Myocyte (in vitro differentiated cells): ENCODE measurements around the gene OR14C36. TPM values are rescaled to one million over a fixed set of nuclear protein-coding genes. Genes with fewer than 3 reads are reported as not detected.
"Not testable (repeated sequence)": the region's sequence is repeated elsewhere in the genome, so short reads cannot be mapped to it uniquely, and the experiment has no call there.

ENCODE experiments used
- DNase-seq: peaks from one replicate; pipeline ENCODE4 v3.0.0-alpha.2; 2012; ENCODE audit warnings: low read depth
- polyA plus RNA-seq: library from polyadenylated mRNA; unstranded; fragments of >200 nt; gene quantifications from one replicate; pipeline ENCODE4 v1.2.1, GENCODE V29; 2012; ENCODE audit warnings: missing spikeins
- total RNA-seq: library from RNA; depleted of rRNA; stranded (reverse); fragments of >200 nt; gene quantifications from 2 replicates; pipeline ENCODE4 v1.2.3, GENCODE V29; 2014

The OR14C36 gene
- total RNA-seq: not detected in 2 replicates
- not detected for polyA plus RNA-seq

- DNase-seq: no peak
These were observed at the start of gene OR14C36 for GRCh38 chr1:248348475-248348874. Gene OR14C36, plus strand, starts transcription at chr1:248348775. Its CDS starts 0 bp downstream, at chr1:248348775.

DNA sequence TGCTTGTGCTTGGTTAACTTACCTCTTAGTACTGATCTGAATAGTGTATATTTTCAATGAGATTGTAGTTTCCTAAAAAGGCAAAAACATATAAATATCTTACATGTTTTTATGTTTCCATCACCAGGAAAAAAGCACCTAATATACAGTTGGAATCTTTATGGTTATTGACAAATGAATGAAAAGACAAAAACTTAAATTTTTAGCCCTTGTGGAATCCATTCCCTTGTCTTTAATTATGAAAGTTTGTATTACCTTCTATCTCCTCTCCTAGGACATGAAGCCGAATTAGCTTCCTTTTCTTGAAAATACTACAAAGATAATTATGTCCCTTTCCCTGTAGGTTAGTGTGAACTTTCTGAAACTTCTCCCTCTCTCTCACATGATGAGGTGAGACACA lies 45.3 kb upstream of the OR14C36 start, which contains the start of gene OR2T12:
OR2T12 (minus strand) TSS at position 101 of the 400 bp plus-strand sequence. CDS start 7,846 bp downstream, outside the sequence.
- DNase-seq: no peak

- not testable (repeated sequence) for DNase-seq
These were observed 42.9 kb upstream of the OR14C36 start for GRCh38 chr1:248305672-248306071.

DNA sequence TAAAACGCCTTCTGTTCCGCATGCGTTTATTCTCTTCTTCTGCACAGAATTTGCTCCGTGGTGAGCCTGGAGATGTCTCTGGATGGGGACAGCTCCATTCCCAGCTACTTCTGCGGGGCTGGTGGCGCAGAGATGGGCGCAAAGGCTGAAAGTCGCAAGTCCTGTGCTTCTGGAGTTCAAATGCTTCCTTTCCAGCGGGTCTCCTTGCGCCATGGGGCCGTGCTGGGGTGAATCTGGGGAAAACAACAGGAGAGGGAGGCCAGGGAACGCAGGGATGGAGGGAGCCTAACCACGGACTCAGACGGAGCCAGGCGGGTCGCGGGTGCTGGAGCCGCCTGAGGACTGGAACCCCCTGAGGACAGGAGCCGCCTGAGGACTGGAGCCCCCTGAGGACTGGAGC lies 42.5 kb upstream of the OR14C36 start:
- no peak for DNase-seq

- DNase-seq: not testable (repeated sequence)
These were observed 41.8 kb upstream of the OR14C36 start for GRCh38 chr1:248306740-248307139.

DNA sequence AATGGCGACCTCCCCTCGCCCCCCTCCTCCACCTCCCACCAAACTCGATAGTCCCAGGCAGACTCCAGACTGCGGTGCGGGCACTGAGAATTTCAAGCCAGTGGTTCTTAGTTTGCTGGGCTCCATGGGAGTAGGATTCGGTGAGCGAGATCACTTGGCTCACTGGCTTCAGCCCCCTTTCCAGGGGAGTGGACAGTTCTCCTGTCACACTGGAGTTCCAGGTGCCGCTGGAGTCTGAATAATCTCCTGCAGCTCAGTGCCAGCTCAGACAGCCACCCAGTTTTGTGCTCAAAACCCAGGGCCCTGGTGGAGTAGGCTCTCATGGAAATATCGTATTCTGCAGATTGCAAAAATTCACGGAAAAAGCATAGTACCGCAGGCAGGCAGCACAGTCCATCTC lies 31.8 kb upstream of the OR14C36 start:
- no peak for DNase-seq

- no peak for DNase-seq
These were observed 24.1 kb upstream of the OR14C36 start, which contains the start of gene OR2M7 for GRCh38 chr1:248324468-248324867. Gene OR2M7, minus strand, starts transcription at chr1:248324568. Its CDS starts 0 bp downstream, at chr1:248324568.

DNA sequence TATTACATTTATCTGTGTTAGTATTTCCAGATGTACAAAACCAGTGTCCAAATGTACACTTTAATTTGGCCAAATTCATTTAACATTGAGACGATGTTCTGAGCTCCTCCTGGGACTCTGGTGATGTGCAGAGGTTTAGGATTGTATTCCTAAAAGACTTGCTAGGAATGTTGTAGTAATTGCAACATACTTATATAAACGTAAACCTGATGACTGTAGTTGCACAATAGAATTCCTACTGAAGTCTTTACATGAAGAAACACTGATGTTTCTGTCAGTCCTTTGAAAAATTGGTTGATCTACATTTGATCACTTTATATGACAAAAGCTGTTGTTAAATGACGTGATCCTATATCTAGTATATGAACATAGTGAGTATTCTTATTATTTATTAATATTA lies 5.1 kb upstream of the OR14C36 start:
- DNase-seq: no peak

DNA sequence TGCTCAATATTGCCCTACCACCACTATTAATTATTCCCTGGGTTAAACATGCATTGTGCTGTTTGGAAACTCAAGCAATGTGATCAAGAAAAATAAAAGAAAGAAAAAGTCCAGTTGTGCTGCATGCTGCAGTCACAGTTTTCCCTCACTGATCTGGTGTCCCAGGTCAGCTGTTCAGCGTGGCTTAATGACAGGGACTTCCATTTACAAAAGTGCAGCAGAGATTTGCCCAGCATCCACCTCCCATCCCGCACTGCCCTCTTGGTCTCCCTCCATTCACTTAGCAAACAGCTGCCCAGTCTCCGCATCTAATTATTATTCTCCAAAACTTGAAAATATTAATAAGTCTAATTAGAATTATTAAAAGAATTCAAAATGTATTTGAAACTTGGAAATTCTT lies 10.8 kb downstream of the OR14C36 start:
- DNase-seq: no peak

DNA sequence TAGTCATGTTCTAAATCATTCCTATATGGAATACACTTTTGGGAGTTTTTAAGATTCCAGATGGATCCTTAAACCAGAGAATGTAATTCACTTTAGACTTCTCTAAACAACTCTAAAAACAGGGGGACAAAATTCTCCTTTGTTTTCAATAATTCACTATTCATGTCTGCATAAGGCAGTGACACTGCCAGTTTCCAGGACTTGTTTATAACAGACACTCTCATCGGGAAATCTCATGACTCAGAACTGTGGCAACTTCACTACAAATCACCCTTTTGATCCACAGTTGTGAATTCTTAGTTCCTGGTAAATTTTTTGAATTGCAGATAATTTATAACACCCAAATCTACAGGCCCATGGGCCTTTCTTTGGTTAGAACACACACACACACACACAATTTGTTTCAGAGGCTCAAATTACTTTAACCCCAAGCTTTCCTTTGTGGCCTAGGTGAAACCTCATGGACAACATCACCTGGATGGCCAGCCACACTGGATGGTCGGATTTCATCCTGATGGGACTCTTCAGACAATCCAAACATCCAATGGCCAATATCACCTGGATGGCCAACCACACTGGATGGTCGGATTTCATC lies 12.6 kb downstream of the OR14C36 start, which contains the start of gene OR2T4:
OR2T4 (plus strand) TSS at position 545 of the 595 bp plus-strand sequence; CDS start at position 545, 0 bp downstream.
- DNase-seq: no peak

DNA sequence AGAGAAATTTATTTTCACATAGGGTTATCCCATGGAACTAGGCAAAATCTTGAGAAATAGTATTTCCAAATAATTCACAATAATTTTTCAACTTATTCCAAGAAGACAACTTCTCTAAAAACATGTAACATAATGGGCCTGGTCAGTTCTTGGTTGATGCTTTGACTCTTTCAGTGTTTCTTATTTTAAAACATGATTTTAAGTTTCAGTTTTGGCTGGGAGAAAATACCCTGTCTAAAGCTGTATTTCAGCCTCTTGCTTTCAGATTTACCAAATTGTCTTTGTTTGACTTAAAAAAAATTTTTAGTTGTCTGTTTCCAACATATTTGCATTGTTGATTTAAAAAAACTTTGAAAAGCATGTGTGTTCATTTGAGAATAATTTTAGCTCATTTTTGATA lies 18.0 kb downstream of the OR14C36 start:
- no peak for DNase-seq

DNA sequence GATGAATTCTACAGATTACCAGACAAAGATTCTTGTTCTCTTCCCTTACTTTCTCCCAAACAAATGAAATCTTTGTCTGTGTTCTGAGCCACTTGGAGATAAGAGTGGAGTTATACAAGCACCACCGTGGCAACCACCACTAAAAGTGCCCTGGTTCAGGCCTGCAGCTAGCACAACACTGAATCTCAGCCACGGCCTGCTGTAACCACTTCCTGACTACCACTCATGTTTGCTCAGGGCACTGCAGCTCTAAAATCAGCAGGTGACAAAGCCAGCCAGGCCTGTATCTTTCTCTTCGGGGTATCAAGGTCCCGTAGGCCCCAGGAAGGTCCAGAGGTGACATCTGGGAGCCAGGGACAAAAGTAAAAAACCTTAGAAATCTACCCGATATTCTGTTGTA lies 23.8 kb downstream of the OR14C36 start:
- no peak for DNase-seq

DNA sequence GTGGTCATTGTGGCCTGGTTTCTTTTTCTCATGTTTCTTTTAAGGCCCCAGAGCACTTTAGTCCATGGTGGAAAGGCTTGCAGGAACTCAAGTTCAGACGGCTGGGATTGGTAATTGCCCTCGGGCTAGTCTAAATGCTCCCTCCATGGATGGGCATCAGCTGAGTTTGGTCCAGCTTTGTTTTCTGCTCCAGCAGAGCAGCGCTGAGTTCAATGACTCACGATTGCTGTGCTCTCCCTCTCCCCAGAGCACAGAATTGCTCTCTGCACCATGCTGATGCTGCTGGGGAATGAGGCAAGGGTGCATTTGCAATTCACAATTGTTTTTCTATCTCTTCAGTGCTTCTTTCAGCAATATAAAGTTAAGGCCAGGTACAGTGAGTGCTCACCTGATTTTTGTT lies 25.2 kb downstream of the OR14C36 start:
- DNase-seq: no peak

- DNase-seq: no peak
These were observed 26.9 kb downstream of the OR14C36 start, which contains the start of gene OR2T6 for GRCh38 chr1:248375446-248375845. Gene OR2T6, plus strand, starts transcription at chr1:248375746. Its CDS starts 11,863 bp downstream, at chr1:248387609.

DNA sequence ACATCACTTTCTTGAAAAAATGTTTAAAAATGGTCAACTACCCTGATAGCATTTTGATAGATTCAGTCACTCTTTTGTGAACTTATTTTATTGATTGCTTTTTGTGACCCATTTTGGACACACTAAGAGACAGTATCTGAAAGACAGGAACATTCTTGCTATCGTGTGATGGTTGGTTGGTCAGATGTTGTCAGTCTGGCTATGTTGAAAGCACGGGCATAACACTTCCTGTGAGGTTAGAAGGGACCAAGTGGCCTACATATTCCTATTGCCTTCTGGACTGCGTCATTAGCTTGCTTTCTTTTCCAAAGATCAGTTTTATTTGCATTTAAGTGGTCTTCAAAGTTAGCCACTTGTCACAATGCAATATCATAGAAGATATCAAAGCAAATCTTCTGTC lies 28.3 kb downstream of the OR14C36 start:
- DNase-seq: no peak

DNA sequence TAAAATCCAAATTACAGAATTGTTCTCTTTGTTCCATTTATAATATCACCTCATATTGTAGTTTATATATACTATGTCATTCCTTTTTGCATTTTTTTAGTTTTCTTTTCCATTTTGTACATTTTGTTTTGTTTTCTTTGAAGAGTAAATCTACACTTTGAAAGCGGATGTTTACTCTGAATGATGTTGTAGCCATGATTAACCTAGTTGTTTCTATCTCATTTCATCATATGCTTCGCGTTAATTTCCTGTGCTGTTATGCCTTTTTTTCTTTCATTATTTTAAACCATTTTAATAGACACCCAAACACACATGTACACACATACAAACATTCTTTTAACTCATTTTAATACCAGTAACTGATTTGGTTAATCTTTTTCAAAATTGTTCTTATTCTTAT lies 32.3 kb downstream of the OR14C36 start:
- DNase-seq: no peak

DNA sequence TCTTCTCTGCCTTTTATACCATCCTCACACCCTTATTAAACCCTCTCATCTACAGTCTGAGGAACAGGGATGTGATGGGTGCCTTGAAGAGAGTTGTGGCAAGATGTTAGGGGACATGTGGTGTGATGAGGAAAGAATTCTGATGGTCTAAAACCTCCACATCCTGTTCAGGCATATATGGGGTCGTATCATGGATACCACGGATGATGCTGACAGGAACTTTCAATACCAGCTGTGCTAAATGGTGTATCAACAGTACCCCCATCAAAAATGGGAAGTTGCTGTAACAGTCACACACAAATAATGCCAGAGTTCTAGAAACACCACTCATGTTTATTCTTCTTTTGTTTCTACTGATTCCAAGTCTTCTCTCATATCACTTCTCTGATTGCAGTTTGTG lies 39.9 kb downstream of the OR14C36 start:
- no peak for DNase-seq

DNA sequence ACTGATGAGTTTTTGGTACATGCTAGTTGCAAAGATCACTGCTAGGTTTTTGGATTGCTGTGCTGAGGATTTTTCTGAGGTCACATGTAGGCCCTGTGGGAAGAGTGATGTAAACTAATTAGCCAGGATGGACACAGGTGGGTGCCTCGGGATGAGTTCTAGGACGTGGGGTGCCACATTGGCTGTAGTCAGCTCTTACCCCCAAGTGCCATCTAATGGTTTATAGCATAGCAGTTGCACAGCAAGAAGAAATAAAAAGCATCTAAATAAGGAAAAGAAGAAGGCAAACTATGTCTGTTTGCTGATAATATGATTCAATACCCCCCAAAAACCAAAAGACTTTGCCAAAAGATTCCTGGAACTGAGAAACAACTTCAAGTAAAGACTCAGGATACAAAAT lies 44.5 kb downstream of the OR14C36 start:
- no peak for DNase-seq

Other genes starting within 250 kb of the OR14C36 start
- gene OR2M5, start 203.6 kb upstream of the OR14C36 start, total RNA-seq: not detected in 2 replicates
- not detected in 2 replicates for gene OR2M2, start 174.0 kb upstream of the OR14C36 start, total RNA-seq
- not detected in 2 replicates for gene OR2M3, start 151.5 kb upstream of the OR14C36 start, total RNA-seq
- gene OR2M4, start 117.4 kb upstream of the OR14C36 start, total RNA-seq: not detected in 2 replicates
- gene OR2T33, start 70.8 kb upstream of the OR14C36 start, total RNA-seq: not detected in 2 replicates
- not detected in 2 replicates for gene OR2T12, start 45.4 kb upstream of the OR14C36 start, total RNA-seq
- gene OR2M7, start 24.2 kb upstream of the OR14C36 start, total RNA-seq: not detected in 2 replicates
- not detected in 2 replicates for gene OR2T4, start 12.9 kb downstream of the OR14C36 start, total RNA-seq
- not detected in 2 replicates for gene OR2T6, start 27.0 kb downstream of the OR14C36 start, total RNA-seq
- not detected in 2 replicates for gene OR2T1, start 54.3 kb downstream of the OR14C36 start, total RNA-seq
- not detected in 2 replicates for gene OR2T2, start 96.9 kb downstream of the OR14C36 start, total RNA-seq
- not detected in 2 replicates for gene OR2T3, start 124.6 kb downstream of the OR14C36 start, total RNA-seq
- gene OR2T5, start 139.8 kb downstream of the OR14C36 start, total RNA-seq: not detected in 2 replicates
- not detected in 2 replicates for gene OR2G6, start 159.3 kb downstream of the OR14C36 start, total RNA-seq
- gene OR2T29, start 214.0 kb downstream of the OR14C36 start, total RNA-seq: not detected in 2 replicates
- gene OR2T34, start 226.0 kb downstream of the OR14C36 start, total RNA-seq: not detected in 2 replicates
- not detected in 2 replicates for gene OR2T10, start 248.9 kb downstream of the OR14C36 start, total RNA-seq